Activated CD4-positive, alpha-beta T cell treated with anti-CD3 and anti-CD28 coated beads, Interleukin-10, Interleukin-2, amounts not matched to agents 100 ng/mL and 50 ng/mL, durations not matched to agents 16 hours and 8 hours (primary cell): ENCODE results near the gene ROMO1.
A peak's percentile ranks its signal among the peaks of the same experiment; 100 is the strongest.
"Not testable (repeated sequence)": the region's sequence is repeated elsewhere in the genome, so short reads cannot be mapped to it uniquely, and the experiment has no call there.

ENCODE experiments used
- DNase-seq: peaks from one replicate; pipeline ENCODE4 v3.0.0-alpha.2; 2020

Gene ROMO1

DNA sequence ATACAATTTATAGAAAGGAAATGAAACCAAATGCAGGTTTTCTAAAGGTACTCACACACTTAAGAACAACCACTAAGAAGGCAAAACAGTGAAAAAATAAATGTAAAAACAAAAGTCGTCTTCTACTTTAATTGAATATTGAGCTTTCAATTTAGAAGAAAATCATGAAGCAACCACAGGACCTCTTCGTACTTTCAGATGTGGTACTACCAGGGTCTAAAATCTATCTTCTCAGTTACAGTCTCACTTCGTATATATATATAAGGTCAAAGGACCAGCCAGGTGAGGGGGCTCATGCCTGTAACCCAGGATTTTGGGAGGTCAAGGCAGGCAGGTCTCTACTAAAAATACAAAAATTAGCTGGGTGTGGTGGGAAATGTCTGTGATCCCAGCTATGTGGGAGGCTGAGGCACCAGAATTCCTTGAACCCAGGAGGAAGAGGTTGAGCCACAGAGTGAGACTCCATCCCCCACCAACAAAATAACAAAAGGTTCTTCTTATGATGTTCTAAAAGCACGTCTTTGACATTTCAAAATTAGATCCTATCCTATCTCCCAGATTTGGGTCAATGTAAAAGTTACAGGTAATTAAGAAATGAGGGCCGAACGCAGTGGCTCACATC is 12.5 kb downstream of the ROMO1 start:
- peak; percentile 61 for DNase-seq

DNA sequence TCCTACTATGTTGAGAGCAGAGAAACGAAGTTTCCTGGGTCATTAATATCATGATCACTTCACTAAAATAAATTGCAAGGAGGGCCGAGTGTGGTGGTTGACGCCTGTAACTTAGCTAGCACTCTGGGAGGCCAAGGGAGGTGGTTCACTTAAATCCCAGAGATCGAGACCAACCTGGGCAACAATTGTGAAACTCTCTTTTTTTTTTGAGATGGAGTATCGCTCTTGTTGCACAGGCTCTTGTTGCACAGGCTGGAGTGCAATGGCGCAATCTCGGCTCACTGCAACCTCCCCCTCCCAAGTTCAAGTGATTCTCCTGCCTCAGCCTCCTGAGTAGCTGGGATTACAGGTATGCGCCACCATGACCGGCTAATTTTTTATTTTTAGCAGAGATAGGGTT is 13.9 kb downstream of the ROMO1 start:
- DNase-seq, result not testable (repeated sequence)

DNA sequence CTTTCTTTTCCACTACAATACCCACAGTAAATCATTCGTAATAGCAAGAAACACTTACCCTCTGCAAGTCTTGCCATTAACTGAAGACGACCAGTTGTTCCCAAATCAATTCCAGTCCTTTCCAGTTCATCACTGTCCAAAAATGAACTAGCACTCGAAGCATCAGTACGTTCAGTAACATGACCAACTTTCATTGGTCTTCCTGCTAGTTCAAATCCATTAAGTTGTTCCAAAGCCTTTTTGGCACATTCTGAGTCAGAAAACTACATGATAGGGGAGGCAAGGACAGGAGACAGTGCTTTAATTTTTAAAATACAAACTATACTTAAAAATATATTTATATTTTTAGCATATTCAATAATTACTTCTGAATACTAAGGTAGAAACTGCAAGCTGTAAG is 14.9 kb downstream of the ROMO1 start:
- DNase-seq, result no peak

- DNase-seq, result no peak
These were observed 16.4 kb downstream of the ROMO1 start for GRCh38 chr20:35715652-35716051.

- DNase-seq, result no peak
These were observed 17.1 kb downstream of the ROMO1 start for GRCh38 chr20:35716330-35716729.

DNA sequence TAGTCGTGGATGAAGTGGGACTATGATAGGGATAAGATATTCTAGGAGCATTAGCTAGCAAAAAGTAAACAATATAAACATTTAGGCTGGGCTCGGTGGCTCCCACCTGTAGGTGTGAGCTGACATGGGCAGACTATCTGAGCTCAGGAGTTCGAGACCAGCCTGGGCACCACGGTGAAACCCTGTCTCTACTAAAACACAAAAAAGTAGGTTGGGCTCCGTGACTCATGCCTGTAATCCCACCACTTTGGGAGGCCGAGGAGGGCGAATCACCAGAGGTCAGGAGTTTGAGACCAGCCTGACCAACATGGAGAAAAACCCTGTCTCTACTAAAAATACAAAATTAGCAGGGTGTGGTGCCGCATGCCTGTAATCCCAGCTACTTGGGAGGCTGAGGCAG is 19.1 kb downstream of the ROMO1 start:
- DNase-seq, result not testable (repeated sequence)

DNA sequence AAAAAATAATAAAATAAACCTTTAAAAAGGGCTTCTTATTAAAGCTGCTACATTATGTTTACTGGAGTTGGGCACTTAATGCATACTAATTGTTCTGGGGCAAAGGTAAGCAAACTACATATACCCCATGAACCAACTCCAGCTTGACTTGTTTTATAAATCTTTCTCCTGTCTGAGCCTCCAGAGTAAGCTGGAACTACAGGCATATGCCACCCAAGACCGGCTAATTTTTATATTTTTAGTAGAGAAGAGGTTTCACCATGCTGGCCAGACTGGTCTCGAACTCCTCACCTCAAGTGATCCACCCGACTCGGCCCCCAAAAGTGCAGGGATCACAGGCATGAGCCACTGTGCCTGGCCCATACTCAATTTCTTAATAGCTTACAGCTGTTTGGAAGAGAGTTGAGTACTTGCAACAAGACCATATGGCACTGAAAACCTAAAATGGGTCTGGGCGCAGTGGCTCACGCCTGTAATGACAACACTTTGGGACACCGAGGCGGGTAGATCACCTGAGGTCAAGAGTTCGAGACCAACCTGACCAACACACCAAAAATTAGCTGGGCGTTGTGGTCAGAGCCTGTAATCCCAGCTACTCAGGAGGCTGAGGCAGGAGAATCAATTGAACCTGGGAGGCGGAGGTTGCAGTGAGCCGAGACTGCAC is 19.9 kb downstream of the ROMO1 start:
- no peak for DNase-seq

GRCh38 chr20:35719717-35720116 is 20.5 kb downstream of the ROMO1 start:
- no peak for DNase-seq

DNA sequence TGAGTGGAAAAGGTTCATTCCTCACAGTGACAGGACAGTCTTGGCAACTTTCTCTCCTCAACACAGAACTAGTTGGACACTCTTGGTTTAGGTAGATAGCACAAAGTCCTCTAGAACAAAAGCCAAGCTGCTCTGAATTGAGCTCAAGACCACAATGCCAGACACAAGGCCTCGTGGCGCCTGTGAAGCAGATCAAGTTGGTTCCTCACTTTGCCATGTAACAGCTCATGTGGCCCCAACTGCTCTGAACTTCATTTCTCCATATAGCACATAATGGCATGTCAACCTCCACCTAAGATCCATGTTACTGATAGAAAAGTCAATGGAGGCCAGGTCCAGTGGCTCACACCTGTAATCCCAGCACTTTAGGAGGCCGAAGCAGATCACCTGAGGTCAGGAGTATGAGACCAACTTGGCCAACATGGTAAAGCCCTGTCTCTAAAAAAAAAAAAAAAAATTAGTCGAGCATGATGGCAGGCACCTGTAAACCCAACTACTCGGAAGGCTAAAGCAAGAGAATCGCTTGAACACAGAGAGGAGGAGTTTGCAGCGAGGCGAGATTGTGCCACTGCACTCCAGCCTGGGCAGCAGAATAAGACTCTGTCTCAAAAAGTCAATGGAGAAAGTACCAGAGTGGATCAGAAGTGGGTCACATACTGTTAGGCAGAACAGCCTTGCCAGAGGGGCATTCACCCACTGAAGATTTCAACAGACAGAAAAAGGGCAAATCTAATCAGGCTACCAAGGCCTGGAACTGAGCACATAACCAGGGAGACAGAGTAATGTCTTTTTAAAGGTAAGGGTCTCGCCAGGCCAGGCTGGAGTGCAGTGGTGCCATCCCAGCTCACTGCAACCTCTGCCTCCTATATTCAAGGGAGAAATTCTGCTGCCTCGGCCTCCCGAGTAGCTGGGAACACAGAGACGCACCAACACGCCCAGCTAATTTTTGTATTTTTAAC is 21.2 kb downstream of the ROMO1 start:
- no peak for DNase-seq

DNA sequence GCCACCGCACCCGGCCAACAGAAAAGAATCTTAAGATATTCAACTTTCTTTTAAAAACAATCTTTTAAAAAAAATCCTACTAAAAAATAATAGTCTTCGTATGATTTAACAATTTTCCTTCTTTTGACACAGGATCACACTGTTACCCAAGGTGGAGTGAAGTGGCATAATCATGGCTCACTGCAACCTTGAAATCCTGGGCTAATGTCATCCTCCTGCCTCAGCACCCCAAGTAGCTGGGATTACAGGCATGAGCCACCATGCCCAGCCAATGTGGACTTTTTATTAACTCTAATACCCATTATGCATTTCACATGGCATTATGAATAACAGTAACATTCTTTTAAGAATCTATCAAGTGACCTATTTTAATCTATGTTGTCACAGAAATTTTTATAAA is 22.0 kb downstream of the ROMO1 start:
- no peak for DNase-seq

- DNase-seq, result no peak
These were observed 22.4 kb downstream of the ROMO1 start for GRCh38 chr20:35721621-35722020.

DNA sequence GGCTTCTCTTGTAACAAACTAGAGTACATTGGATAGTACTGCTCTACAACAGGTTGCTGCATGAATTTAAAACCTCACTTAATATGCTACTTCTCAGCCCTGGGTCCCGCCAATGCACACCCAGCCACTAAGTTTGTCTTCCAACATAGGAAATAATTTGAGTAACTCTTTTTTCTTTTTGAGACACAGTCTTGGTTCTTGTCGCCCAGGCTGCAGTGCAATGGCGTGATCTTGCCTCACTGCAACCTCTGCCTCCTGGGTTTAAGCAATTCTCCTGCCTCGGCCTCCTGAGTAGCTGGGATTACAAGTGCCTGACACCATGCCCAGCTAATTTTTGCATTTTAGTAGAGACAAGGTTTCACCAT is 24.1 kb downstream of the ROMO1 start:
- DNase-seq, result not testable (repeated sequence)

DNA sequence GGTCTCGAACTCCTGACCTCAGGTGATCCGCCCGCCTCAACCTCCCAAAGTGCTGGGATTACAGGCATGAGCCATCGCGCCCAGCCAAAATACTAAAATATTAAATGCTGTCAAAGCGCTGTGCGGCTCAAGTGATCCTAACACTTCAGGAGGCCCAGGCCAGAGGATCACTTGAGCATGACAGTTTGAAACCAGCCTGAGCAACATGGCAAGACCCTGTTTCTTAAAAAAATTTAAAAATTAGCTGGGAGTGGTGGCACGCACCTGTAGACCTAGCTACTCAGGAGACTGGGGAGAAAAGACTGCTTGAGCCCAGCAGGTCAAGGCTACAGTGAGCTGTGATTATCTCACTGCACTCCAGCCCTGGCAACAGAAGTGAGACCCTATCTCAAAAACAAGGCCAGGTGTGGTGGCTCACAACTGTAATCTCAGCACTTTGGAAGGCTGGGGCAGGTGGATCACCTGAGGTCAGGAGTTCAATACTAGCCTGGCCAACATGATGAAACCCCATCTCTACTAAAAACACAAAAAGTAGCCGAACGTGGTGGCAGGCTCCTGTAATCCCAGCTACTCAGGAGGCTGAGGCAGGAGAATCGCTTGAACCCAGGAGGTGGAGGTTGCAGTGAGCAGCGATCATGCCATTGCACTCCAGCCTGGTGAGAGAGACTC is 24.6 kb downstream of the ROMO1 start:
- DNase-seq, result not testable (repeated sequence)

GRCh38 chr20:35724321-35725230 is 25.4 kb downstream of the ROMO1 start:
- no peak for DNase-seq

GRCh38 chr20:35726842-35727711 is 27.9 kb downstream of the ROMO1 start:
- DNase-seq, result no peak

DNA sequence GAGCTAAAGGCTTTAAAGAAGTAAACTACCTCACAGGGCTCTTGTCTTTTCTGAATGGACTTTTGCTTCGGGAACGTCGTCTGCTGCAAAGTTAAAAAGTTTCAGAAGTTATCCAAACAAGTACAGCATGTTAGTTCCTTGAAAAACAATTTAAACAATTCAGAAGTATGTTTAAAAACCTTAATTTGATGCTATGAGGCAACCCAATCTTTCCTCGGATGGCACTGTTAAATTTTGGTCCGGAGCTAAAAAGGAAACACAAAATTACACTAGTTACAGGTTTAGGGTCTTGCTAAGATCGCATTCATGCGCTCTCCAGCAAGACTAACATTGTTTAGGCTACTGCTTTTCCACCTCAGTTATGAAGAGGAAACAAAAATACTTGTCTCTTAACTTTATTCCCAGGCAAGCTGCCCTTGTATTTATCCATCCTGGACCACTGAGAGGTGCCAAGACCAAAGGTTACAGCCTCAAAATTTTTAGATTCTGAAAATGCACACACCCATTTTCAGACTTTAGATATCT is 30.1 kb downstream of the ROMO1 start:
- no peak for DNase-seq

GRCh38 chr20:35729836-35730582 is 30.8 kb downstream of the ROMO1 start:
- no peak for DNase-seq

DNA sequence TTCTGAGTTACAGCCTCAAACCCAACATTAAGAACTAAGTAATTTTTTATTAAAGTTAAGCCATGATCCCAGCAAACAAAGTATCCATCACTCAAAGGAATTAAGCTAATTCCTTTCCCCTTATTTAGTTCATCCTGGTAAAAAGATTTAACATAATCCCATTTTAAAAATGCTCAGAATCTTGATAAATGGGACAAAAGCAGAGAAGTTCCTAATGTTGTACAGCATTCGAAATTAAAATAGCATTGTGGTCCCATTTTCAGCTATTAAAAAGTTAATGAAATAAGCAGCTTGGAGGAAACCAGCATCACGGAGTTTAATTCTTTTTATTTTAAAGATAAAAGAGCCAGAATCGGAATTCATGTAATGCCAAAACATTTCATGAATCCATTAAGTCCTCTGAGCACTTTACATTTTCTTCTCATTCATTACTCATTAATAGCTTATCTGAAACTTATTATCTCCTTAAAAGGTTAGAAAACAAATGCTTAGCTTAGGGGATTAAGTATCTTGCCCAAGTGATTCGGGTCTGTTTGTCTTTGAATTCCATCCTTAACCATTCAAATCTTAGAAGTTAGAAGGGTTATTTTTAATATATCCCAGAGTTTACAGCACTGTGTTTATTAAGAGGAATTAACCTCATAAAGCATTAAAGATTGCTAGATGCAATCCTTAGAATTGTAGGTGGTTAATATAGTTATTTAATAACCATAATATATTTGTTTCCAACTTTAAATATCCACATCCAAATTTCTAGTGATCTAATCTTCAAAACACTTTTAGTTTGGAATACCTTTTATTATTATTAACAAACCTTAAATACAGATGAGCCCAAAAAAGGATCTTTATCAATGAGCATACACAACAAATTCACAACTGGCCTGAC is 31.6 kb downstream of the ROMO1 start:
- no peak for DNase-seq

DNA sequence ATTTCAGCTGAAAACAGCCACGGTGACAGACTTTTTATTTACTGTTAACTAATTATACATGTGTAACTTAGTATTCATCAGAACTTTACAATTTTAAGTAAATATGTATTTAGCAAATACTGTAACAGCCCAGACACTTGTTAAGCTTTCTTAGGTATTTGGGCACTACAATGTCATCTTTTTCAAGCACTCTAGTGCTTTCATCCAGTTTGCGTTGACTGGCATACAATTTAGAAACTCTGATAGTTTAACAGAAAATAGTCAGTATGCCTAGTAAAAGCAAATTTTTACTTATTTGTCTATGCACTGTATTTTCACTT is 32.2 kb downstream of the ROMO1 start:
- DNase-seq, result no peak
